HEK293 (cell line): ENCODE data around the gene IMMP2L.

Source experiments
- CTCF ChIA-PET: fragments of 350-600 bp; formaldehyde crosslinking; extraction: SDS; loops from one replicate; lab custom pipeline; 2021; ENCODE audit warnings: antibody characterized with exemption; lab: Yijun Ruan, JAX
- POLR2A ChIA-PET: fragments of 300-600 bp; formaldehyde crosslinking; extraction: SDS; loops from one replicate; lab custom pipeline; 2020; ENCODE audit warnings: antibody characterized with exemption, inconsistent platforms; lab: Yijun Ruan, JAX
- H3K27ac ChIP-seq: fragments of 200-500 bp; sonication (Bioruptor generic); 2 replicates; pipeline ENCODE4 v1.5.1; 2014; ENCODE audit warnings: low read depth, low read length, control low read depth, inconsistent platforms; ENCODE audit errors: extremely low read depth
- H3K36me3 ChIP-seq, 2 experiments: fragments of 200-500 bp in 1 of 2; sonication (Bioruptor generic) in 1 of 2; 1 replicate in 1 of 2; 2 replicates in 1 of 2; pipeline ENCODE4 v1.5.1; 2014 to 2017; ENCODE audit warnings: inconsistent platforms in 2 of 2, low read length in 2 of 2; ENCODE audit not compliant: control insufficient read depth in 2 of 2, insufficient read depth in 1 of 2
- H3K4me1 ChIP-seq: fragments of 200-500 bp; sonication (Bioruptor generic); 2 replicates; pipeline ENCODE4 v1.5.1; 2014; ENCODE audit warnings: mild to moderate bottlenecking, low read length, inconsistent platforms; ENCODE audit not compliant: control insufficient read depth, insufficient read depth
- H3K4me3 ChIP-seq: 2 replicates; pipeline ENCODE4 v1.5.1; 2011; ENCODE audit warnings: low read depth, mild to moderate bottlenecking, control low read depth, low read length, moderate library complexity
- H3K9me3 ChIP-seq: fragments of 200-500 bp; sonication (Bioruptor generic); 2 replicates; pipeline ENCODE4 v1.5.1; 2014; ENCODE audit warnings: low read depth, low read length, inconsistent platforms; ENCODE audit not compliant: control insufficient read depth, insufficient read depth
- BCL6B ChIP-seq: fragments of 450-650 bp; formaldehyde crosslinking; IDR thresholded peaks from 2 replicates; pipeline ENCODE4 v1.5.1; 2017; ENCODE audit warnings: missing biosample characterization, missing genetic modification characterization
- HIC1 ChIP-seq: fragments of 450-650 bp; formaldehyde crosslinking; IDR thresholded peaks from 2 replicates; pipeline ENCODE4 v1.5.1; 2016; ENCODE audit warnings: missing biosample characterization, missing genetic modification characterization
- TRIM28 ChIP-seq: IDR thresholded peaks from 2 replicates; pipeline ENCODE4 v1.6.1; 2011; ENCODE audit warnings: low read length, control low read depth, borderline replicate concordance
- ZNF138 ChIP-seq: fragments of 450-650 bp; formaldehyde crosslinking; IDR thresholded peaks from 2 replicates; pipeline ENCODE4 v1.5.1; 2016; ENCODE audit warnings: missing biosample characterization, missing genetic modification characterization, borderline replicate concordance
- ZNF18 ChIP-seq: fragments of 450-650 bp; formaldehyde crosslinking; IDR thresholded peaks from 2 replicates; pipeline ENCODE4 v1.5.1; 2016; ENCODE audit warnings: missing biosample characterization, missing genetic modification characterization
- ZNF184 ChIP-seq: fragments of 450-650 bp; IDR thresholded peaks from 2 replicates; pipeline ENCODE4 v1.5.1; 2018; ENCODE audit warnings: missing biosample characterization, mild to moderate bottlenecking, missing genetic modification characterization
- ZNF202 ChIP-seq: fragments of 450-650 bp; formaldehyde crosslinking; IDR thresholded peaks from 2 replicates; pipeline ENCODE4 v1.5.1; 2016; ENCODE audit warnings: missing biosample characterization, missing genetic modification characterization, borderline replicate concordance
- ZNF23 ChIP-seq: fragments of 450-650 bp; formaldehyde crosslinking; IDR thresholded peaks from 2 replicates; pipeline ENCODE4 v1.5.1; 2016; ENCODE audit warnings: missing biosample characterization, missing genetic modification characterization, borderline replicate concordance
- ZNF366 ChIP-seq: fragments of 450-650 bp; formaldehyde crosslinking; conservative IDR thresholded peaks from 2 replicates; pipeline ENCODE4 v1.5.1; 2016; ENCODE audit warnings: missing biosample characterization, missing genetic modification characterization
- ZNF37A ChIP-seq: fragments of 450-650 bp; IDR thresholded peaks from 2 replicates; pipeline ENCODE4 v1.5.1; 2018; ENCODE audit warnings: missing biosample characterization, missing genetic modification characterization
- ZNF404 ChIP-seq: fragments of 450-650 bp; formaldehyde crosslinking; IDR thresholded peaks from 2 replicates; pipeline ENCODE4 v1.5.1; 2017; ENCODE audit warnings: missing biosample characterization, missing genetic modification characterization
- ZNF473 ChIP-seq: fragments of 450-650 bp; formaldehyde crosslinking; IDR thresholded peaks from 2 replicates; pipeline ENCODE4 v1.5.1; 2017; ENCODE audit warnings: missing biosample characterization, missing genetic modification characterization
- ZNF560 ChIP-seq: fragments of 450-650 bp; formaldehyde crosslinking; IDR thresholded peaks from 2 replicates; pipeline ENCODE4 v1.5.1; 2017; ENCODE audit warnings: missing biosample characterization, missing genetic modification characterization, borderline replicate concordance
- ZNF623 ChIP-seq: fragments of 450-650 bp; formaldehyde crosslinking; IDR thresholded peaks from 2 replicates; pipeline ENCODE4 v1.5.1; 2016; ENCODE audit warnings: missing biosample characterization, missing genetic modification characterization
- ZNF707 ChIP-seq: fragments of 450-650 bp; formaldehyde crosslinking; IDR thresholded peaks from 2 replicates; pipeline ENCODE4 v1.5.1; 2016; ENCODE audit warnings: missing biosample characterization, missing genetic modification characterization
- ZNF768 ChIP-seq: fragments of 450-650 bp; formaldehyde crosslinking; IDR thresholded peaks from 2 replicates; pipeline ENCODE4 v1.5.1; 2018; ENCODE audit warnings: missing biosample characterization, mild to moderate bottlenecking, missing genetic modification characterization
- ZNF830 ChIP-seq: fragments of 450-650 bp; IDR thresholded peaks from 2 replicates; pipeline ENCODE4 v1.5.0; 2018; ENCODE audit warnings: missing biosample characterization, missing genetic modification characterization, low read depth, mild to moderate bottlenecking, moderate library complexity
- ZSCAN30 ChIP-seq: fragments of 450-650 bp; IDR thresholded peaks from 2 replicates; pipeline ENCODE4 v1.5.1; 2018; ENCODE audit warnings: missing biosample characterization, mild to moderate bottlenecking, missing genetic modification characterization, moderate library complexity
- TF ChIP-seq, protein P1 (sequence below): IDR thresholded peaks from 2 replicates; pipeline ENCODE4 v1.6.1; 2011; ENCODE audit warnings: mild to moderate bottlenecking, low read depth, low read length, borderline replicate concordance
- TF ChIP-seq, protein P2 (sequence below): fragments of 450-650 bp; formaldehyde crosslinking; conservative IDR thresholded peaks from 2 replicates; pipeline ENCODE4 v1.5.1; 2016; ENCODE audit warnings: low read depth, missing biosample characterization, missing genetic modification characterization

The IMMP2L gene

GRCh38 chr7:110827936-110828335 is 734.4 kb downstream of the IMMP2L start:
- no peaks in the 10 kb centered on the region for H3K4me1 ChIP-seq
- no peaks in the 10 kb centered on the region for H3K36me3 ChIP-seq
- POLR2A ChIA-PET: no interaction called here
- TF ChIP-seq ZNF18 (no peak), ZNF830 (no peak), ZNF184 (no peak), ZNF560 (no peak), ZNF366 (tag by site-specific recombination) (no peak), BCL6B (tag by site-specific recombination) (no peak), ZNF202 (no peak), ZNF623 (tag by site-specific recombination) (no peak), ZNF404 (no peak), ZNF707 (tag by site-specific recombination) (no peak), ZNF138 (tag by site-specific recombination) (no peak), ZNF23 (no peak), ZNF37A (tag by site-specific recombination) (no peak), HIC1 (tag by site-specific recombination) (no peak), ZNF473 (tag by site-specific recombination) (no peak), ZSCAN30 (tag by site-specific recombination) (no peak), ZNF768 (no peak), TRIM28 (no peak)
- TF ChIP-seq, protein P1, sequence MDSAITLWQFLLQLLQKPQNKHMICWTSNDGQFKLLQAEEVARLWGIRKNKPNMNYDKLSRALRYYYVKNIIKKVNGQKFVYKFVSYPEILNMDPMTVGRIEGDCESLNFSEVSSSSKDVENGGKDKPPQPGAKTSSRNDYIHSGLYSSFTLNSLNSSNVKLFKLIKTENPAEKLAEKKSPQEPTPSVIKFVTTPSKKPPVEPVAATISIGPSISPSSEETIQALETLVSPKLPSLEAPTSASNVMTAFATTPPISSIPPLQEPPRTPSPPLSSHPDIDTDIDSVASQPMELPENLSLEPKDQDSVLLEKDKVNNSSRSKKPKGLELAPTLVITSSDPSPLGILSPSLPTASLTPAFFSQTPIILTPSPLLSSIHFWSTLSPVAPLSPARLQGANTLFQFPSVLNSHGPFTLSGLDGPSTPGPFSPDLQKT: no peak
- TF ChIP-seq, protein P2, sequence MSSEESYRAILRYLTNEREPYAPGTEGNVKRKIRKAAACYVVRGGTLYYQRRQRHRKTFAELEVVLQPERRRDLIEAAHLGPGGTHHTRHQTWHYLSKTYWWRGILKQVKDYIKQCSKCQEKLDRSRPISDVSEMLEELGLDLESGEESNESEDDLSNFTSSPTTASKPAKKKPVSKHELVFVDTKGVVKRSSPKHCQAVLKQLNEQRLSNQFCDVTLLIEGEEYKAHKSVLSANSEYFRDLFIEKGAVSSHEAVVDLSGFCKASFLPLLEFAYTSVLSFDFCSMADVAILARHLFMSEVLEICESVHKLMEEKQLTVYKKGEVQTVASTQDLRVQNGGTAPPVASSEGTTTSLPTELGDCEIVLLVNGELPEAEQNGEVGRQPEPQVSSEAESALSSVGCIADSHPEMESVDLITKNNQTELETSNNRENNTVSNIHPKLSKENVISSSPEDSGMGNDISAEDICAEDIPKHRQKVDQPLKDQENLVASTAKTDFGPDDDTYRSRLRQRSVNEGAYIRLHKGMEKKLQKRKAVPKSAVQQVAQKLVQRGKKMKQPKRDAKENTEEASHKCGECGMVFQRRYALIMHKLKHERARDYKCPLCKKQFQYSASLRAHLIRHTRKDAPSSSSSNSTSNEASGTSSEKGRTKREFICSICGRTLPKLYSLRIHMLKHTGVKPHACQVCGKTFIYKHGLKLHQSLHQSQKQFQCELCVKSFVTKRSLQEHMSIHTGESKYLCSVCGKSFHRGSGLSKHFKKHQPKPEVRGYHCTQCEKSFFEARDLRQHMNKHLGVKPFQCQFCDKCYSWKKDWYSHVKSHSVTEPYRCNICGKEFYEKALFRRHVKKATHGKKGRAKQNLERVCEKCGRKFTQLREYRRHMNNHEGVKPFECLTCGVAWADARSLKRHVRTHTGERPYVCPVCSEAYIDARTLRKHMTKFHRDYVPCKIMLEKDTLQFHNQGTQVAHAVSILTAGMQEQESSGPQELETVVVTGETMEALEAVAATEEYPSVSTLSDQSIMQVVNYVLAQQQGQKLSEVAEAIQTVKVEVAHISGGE: no peak
- H3K4me3 ChIP-seq: no peak overlapping the region
- H3K27ac ChIP-seq: no peak overlapping the region
- CTCF ChIA-PET: no interaction called here
- H3K9me3 ChIP-seq: no peaks in the 10 kb centered on the region
